Stimulated activated naive CD8-positive, alpha-beta T cell treated with anti-CD3 and anti-CD28 coated beads, Interleukin-15, Interleukin-2, amounts not matched to agents 100 ng/mL and 50 ng/mL, for 24 hours (primary cell): ENCODE results near the gene DCUN1D3.

ENCODE experiments used
- H3K27ac Mint-ChIP-seq: one replicate; pipeline ENCODE4 v1.8.0; 2021; ENCODE audit warnings: mild to moderate bottlenecking, mixed read lengths
- H3K27me3 Mint-ChIP-seq: one replicate; pipeline ENCODE4 v1.8.0; 2021; ENCODE audit warnings: mixed read lengths
- H3K36me3 Mint-ChIP-seq: one replicate; pipeline ENCODE4 v1.8.0; 2021; ENCODE audit warnings: low read depth, mixed read lengths
- H3K4me1 Mint-ChIP-seq: one replicate; pipeline ENCODE4 v1.8.0; 2021; ENCODE audit warnings: low read depth, mixed read lengths
- H3K4me3 Mint-ChIP-seq: one replicate; pipeline ENCODE4 v1.8.0; 2021; ENCODE audit warnings: mild to moderate bottlenecking, mixed read lengths
- H3K9me3 Mint-ChIP-seq: one replicate; pipeline ENCODE4 v1.8.0; 2021; ENCODE audit warnings: mixed read lengths

DCUN1D3 gene

GRCh38 chr16:20849589-20850390, 50.4 kb downstream of the DCUN1D3 start:
- peaks cover 13% of the 10 kb centered on the region for H3K4me1 Mint-ChIP-seq
- H3K27me3 Mint-ChIP-seq = no peaks in the 10 kb centered on the region
- no peak overlapping the region for H3K27ac Mint-ChIP-seq
- peaks cover 6% of the 10 kb centered on the region for H3K36me3 Mint-ChIP-seq
- no peaks in the 10 kb centered on the region for H3K9me3 Mint-ChIP-seq
- no peak overlapping the region for H3K4me3 Mint-ChIP-seq

GRCh38 chr16:20847550-20847949, 52.6 kb downstream of the DCUN1D3 start:
- H3K4me1 Mint-ChIP-seq = peaks cover 25% of the 10 kb centered on the region

GRCh38 chr16:20846551-20846950, 53.6 kb downstream of the DCUN1D3 start:
- H3K4me1 Mint-ChIP-seq = peaks cover 25% of the 10 kb centered on the region
- no peak overlapping the region for H3K4me3 Mint-ChIP-seq
- no peaks in the 10 kb centered on the region for H3K9me3 Mint-ChIP-seq
- H3K27ac Mint-ChIP-seq = no peak overlapping the region
- peaks cover 6% of the 10 kb centered on the region for H3K36me3 Mint-ChIP-seq
- H3K27me3 Mint-ChIP-seq = no peaks in the 10 kb centered on the region

More at GRCh38 chr16:20847550-20847949, 52.6 kb downstream of the DCUN1D3 start:
- H3K9me3 Mint-ChIP-seq = no peaks in the 10 kb centered on the region
- no peak overlapping the region for H3K4me3 Mint-ChIP-seq
- H3K36me3 Mint-ChIP-seq = peaks cover 6% of the 10 kb centered on the region
- H3K27me3 Mint-ChIP-seq = no peaks in the 10 kb centered on the region
- no peak overlapping the region for H3K27ac Mint-ChIP-seq

DNA sequence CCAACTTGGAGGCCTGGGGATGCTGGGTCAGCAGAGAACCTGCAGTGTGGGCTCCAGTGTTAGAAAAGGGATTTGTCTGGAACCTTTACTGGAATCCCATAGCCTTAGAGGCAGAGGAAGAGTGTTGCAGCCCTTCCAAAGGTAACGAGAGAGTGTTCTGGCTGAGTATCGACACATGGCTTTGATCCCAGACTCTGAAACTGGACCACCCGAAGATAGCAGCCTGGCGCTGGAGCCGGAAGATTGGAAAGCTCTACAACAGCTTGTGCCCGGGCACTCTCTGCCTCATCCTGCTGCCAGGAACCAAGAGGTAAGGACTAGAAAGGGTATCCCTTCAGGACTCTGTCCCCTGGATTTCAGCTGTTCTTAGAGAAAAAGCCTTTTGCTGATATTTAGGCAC, 54.1 kb downstream of the DCUN1D3 start:
- H3K27me3 Mint-ChIP-seq = no peaks in the 10 kb centered on the region
- H3K4me1 Mint-ChIP-seq = peaks cover 25% of the 10 kb centered on the region
- no peak overlapping the region for H3K27ac Mint-ChIP-seq
- H3K36me3 Mint-ChIP-seq = peaks cover 10% of the 10 kb centered on the region
- no peaks in the 10 kb centered on the region for H3K9me3 Mint-ChIP-seq
- no peak overlapping the region for H3K4me3 Mint-ChIP-seq

DNA sequence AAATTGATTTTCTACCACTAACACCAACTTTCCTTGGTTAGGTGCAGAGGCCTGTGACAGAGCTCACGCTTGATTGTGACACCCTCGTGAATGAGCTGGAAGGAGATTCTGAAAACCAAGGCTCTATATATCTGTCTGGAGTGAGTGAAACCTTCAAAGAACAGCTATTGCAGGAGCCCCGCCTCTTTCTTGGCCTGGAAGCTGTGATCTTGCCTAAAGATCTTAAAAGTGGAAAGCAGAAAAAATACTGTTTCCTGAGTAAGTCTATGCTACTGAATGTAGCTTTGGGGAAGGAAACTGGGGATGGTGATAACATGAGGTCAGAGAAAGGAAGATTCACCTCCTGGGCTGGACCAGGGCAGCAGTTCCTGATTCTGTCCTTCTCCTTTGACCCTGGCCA, 55.6 kb downstream of the DCUN1D3 start:
- Mint-ChIP-seq H3K27me3 (no peaks in the 10 kb centered on the region), H3K36me3 (peaks cover 16% of the 10 kb centered on the region), H3K9me3 (no peaks in the 10 kb centered on the region), H3K27ac (peak overlapping the region; percentile 60), H3K4me3 (no peak overlapping the region), H3K4me1 (peaks cover 20% of the 10 kb centered on the region)

DNA sequence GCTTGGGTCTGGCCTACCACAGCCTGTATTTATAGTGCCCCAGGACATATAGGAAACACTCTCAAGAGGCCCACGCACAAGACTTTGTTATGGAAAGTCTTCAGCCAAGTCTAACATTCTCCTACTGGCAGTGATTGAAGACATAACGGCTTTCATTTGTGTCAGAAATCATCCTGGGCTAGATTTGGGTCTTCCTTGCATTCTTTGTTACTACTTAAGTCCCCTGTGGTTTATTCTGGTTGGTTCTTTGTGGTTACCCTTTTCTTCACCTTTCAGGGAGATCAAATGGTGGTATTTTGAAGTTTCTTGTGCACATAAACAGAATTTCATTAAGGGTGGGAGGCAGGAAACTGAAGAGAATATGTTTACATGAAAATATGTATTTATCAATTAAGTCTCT, 56.1 kb downstream of the DCUN1D3 start:
- H3K36me3 Mint-ChIP-seq = peaks cover 16% of the 10 kb centered on the region
- H3K4me1 Mint-ChIP-seq = peaks cover 20% of the 10 kb centered on the region
- H3K4me3 Mint-ChIP-seq = no peak overlapping the region
- no peaks in the 10 kb centered on the region for H3K9me3 Mint-ChIP-seq
- no peak overlapping the region for H3K27ac Mint-ChIP-seq
- no peaks in the 10 kb centered on the region for H3K27me3 Mint-ChIP-seq

- Mint-ChIP-seq H3K36me3 (peaks cover 45% of the 10 kb centered on the region), H3K9me3 (peaks cover 9% of the 10 kb centered on the region), H3K27ac (no peak overlapping the region), H3K27me3 (no peaks in the 10 kb centered on the region), H3K4me3 (no peak overlapping the region), H3K4me1 (peaks cover 9% of the 10 kb centered on the region)
Observed at GRCh38 chr16:20839504-20839903, 60.7 kb downstream of the DCUN1D3 start.

DNA sequence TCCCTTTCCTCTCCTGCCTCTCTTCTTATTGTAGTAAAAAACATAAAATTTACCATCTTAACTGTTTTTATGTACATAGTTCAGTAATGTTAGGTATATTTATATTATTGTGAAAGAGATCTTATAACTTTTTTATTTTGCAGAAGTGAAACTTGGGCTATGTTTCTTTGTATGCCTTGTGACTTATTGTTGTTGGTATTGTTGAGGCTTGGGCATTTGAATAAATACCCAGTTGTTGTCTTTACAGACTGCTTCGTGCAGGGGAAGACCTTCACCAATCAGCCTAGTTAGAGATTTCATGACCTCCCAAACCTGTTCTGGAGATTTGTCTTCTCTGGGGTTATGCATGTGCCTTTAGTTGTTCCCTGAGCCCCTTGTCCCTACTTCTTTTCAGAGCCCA, 61.9 kb downstream of the DCUN1D3 start:
- no peak overlapping the region for H3K4me3 Mint-ChIP-seq
- no peaks in the 10 kb centered on the region for H3K4me1 Mint-ChIP-seq
- peaks cover 57% of the 10 kb centered on the region for H3K36me3 Mint-ChIP-seq
- no peaks in the 10 kb centered on the region for H3K27me3 Mint-ChIP-seq
- no peak overlapping the region for H3K27ac Mint-ChIP-seq
- H3K9me3 Mint-ChIP-seq = peaks cover 9% of the 10 kb centered on the region

- peaks cover 48% of the 10 kb centered on the region for H3K36me3 Mint-ChIP-seq
- no peak overlapping the region for H3K27ac Mint-ChIP-seq
- peaks cover 9% of the 10 kb centered on the region for H3K9me3 Mint-ChIP-seq
- H3K4me1 Mint-ChIP-seq = no peaks in the 10 kb centered on the region
- no peak overlapping the region for H3K4me3 Mint-ChIP-seq
- no peaks in the 10 kb centered on the region for H3K27me3 Mint-ChIP-seq
Observed at GRCh38 chr16:20833086-20833485, 67.1 kb downstream of the DCUN1D3 start.

DNA sequence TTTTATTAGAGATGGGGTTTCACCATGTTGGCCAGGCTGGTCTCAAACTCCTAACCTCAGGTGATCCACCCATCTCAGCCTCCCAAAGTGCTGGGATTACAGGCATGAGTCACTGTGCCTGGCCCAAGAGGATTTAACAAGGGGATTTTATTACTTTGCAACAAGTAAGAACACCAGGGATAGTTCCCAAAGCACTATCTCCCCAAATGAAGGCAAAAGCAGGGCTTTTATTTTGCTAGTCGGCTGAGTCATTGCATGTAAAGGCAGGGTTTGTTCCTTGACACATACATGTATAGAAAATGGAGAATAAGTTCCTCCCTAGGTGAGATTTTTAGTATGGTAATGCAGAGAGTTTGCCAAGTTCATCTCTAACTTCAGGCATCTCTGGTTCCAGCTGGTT, 69.8 kb downstream of the DCUN1D3 start:
- H3K36me3 Mint-ChIP-seq = peaks cover 25% of the 10 kb centered on the region
- H3K9me3 Mint-ChIP-seq = no peaks in the 10 kb centered on the region
- H3K4me1 Mint-ChIP-seq = no peaks in the 10 kb centered on the region
- no peaks in the 10 kb centered on the region for H3K27me3 Mint-ChIP-seq
- H3K4me3 Mint-ChIP-seq = no peak overlapping the region
- no peak overlapping the region for H3K27ac Mint-ChIP-seq

DNA sequence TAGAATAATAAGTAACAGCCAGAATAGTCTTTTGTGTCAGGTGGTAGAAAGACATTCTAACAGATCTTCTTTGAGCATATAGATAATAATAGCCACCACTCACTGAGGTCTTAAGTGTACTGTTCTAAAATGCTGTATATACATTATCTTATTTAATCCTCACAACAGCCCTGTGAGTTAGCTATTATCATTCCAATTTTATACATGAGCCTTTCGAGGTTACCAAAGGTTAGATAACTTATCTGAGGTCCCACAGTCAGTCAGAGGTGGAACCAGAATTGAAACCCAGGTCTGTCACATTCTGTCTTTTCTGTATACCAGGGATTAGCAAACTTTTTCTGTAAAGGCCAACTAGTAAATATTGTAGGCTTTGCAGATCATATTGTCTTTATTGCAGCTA, 70.6 kb downstream of the DCUN1D3 start:
- Mint-ChIP-seq H3K27ac (no peak overlapping the region), H3K27me3 (no peaks in the 10 kb centered on the region), H3K9me3 (no peaks in the 10 kb centered on the region)

DNA sequence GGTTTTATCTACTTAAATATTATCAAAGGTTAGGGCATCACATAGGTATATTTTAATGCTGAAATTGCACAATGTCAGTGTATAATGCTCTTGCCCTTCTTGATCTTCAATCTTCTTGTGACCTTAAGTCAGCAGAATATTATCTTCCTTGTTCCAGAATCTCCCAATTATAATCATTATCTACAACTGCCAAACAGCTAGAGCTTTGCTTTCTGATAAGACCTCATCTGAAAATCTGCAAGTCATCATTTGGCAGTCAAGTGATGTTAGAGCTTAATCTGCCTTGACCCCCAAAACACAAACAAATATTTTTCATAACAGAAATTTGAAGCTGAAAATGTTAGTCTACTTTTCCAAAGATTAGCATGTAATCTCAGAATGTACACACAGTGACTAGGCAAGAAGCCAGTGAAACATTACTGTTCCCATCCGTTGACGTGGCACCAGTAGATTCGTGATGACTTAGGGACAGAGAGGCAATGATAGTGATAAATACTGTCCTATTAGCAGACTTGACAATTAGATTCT, 74.1 kb downstream of the DCUN1D3 start:
- no peak overlapping the region for H3K4me3 Mint-ChIP-seq
- H3K27ac Mint-ChIP-seq = no peak overlapping the region
- no peaks in the 10 kb centered on the region for H3K27me3 Mint-ChIP-seq
- no peaks in the 10 kb centered on the region for H3K9me3 Mint-ChIP-seq
- peaks cover 18% of the 10 kb centered on the region for H3K36me3 Mint-ChIP-seq
- H3K4me1 Mint-ChIP-seq = peaks cover 8% of the 10 kb centered on the region

More for the DNA sequence above, 70.6 kb downstream of the DCUN1D3 start:
- Mint-ChIP-seq H3K4me3 (no peak overlapping the region), H3K4me1 (no peaks in the 10 kb centered on the region), H3K36me3 (peaks cover 17% of the 10 kb centered on the region)

DNA sequence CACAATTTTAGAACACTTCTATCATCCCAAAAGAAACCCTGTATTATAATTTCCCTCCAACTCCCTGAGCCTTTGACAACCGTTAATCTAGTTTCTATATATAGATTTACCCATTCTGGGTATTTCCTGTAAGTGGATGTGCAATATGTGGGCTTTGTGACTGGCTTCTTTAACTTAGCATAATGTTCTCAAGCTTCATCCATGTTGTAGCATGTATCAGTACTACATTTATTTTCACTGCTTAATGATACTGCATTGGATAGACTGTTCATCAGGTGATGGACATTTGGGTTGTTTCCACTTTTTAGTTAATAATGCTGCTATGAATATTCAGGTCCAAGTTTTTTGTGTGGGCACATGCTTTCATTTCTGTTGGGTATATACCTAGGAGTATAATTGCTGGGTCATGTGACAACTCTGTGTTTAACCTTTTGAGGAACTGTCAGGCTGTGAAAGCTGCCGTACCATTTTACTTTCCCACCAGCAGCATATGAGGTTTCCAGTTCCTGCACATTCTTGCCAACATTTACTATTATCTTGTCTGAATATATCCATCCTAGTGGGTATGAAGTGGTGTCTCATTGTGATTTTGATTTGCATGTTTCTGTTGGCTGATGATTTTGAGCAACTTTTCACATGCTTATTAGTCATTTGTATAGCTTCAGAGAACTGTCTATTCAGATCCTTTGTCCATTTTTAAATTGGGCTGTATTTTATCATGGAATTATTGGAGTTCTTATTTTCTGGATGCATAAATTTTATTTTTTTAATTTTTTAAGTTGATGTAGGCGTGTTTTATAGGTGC, 77.4 kb downstream of the DCUN1D3 start:
- no peaks in the 10 kb centered on the region for H3K9me3 Mint-ChIP-seq
- H3K4me3 Mint-ChIP-seq = no peak overlapping the region
- peaks cover 22% of the 10 kb centered on the region for H3K36me3 Mint-ChIP-seq
- H3K27me3 Mint-ChIP-seq = no peaks in the 10 kb centered on the region
- H3K27ac Mint-ChIP-seq = no peak overlapping the region
- H3K4me1 Mint-ChIP-seq = peaks cover 8% of the 10 kb centered on the region

GRCh38 chr16:20821682-20822081, 78.5 kb downstream of the DCUN1D3 start:
- Mint-ChIP-seq H3K27ac (no peak overlapping the region), H3K4me3 (no peak overlapping the region), H3K27me3 (no peaks in the 10 kb centered on the region), H3K9me3 (no peaks in the 10 kb centered on the region), H3K36me3 (peaks cover 22% of the 10 kb centered on the region), H3K4me1 (peaks cover 8% of the 10 kb centered on the region)

- H3K9me3 Mint-ChIP-seq = no peaks in the 10 kb centered on the region
- no peaks in the 10 kb centered on the region for H3K27me3 Mint-ChIP-seq
- peaks cover 30% of the 10 kb centered on the region for H3K36me3 Mint-ChIP-seq
- H3K4me1 Mint-ChIP-seq = peaks cover 12% of the 10 kb centered on the region
- no peak overlapping the region for H3K27ac Mint-ChIP-seq
- no peak overlapping the region for H3K4me3 Mint-ChIP-seq
Observed at GRCh38 chr16:20818929-20819585, 81.1 kb downstream of the DCUN1D3 start.
